COLO668 (cell line): ENCODE measurements around the gene KLHL10.
"Not testable (repeated sequence)": the region's sequence is repeated elsewhere in the genome, so short reads cannot be mapped to it uniquely, and the experiment has no call there.

ENCODE experiments used
- DNase-seq: peaks from one replicate; lab custom pipeline; 2025; ENCODE audit not compliant: unreplicated experiment; lab: John Stamatoyannopoulos, UW

The KLHL10 gene

DNA sequence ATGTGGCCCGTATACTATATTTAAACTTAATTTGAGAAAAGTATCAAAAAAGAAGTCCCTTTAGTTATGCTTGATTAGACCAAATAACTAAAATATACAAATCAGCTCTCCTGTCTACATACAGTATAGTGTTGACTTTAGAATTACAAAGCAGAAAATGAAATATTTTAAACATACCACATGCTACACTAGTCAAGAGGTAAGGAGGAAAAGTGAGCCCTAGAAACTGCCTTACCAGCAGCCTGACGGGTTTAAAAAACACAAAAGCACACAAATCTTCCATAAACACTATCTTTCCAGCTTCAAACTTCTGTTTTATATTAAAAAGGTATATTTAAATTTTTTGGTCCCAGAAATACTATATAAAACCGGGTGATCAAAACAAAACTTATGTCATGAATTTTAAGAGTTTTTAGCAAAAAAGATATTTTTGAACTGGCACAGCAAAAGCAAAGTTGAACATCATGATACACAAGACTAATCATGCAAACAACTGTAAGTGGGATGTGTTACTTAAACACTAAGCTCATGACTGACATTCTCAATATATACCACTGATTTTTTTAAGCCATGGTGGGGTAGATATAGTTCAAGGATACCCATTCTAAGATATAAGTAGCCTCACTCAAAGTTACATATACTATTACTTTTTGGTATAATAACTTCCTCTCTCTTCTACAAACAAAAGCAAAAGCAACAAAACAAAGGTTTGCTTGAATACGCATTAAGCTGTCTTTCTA lies 11.8 kb downstream of the KLHL10 start:
- no peak for DNase-seq

- DNase-seq: not testable (repeated sequence)
Measured at GRCh38 chr17:41851382-41851781, 13.8 kb downstream of the KLHL10 start.

DNA sequence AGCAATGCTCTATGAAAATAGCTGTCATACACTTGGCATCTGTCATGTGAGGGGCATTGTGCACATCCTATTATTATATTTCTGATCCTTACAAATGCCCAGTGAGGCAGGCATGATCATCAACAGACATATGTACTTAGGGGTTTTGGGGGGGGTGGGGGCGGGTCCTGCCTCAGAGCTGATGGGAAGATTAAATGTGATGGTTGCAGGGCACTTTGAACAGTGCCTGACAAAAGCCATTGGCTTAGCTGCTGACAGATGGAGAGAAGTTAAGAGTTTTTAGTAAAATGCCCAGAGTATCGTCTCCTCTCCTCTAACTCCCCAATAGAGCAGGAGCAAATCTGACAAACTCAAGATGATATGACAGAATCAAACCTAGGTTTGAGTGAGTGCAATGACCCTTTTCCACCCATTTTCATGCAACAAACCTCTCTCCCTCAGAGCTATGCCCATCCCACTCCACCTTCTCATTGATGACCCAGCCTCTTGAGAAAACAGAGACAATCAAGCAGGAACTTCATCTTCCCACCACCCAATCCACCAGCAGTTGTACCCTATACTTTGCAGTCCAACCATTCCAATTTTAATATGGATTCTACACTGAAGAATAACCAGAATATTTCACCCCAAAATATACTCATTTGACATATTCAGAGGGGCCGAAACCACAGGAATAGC lies 22.8 kb downstream of the KLHL10 start:
- no peak for DNase-seq

- no peak for DNase-seq
Measured at GRCh38 chr17:41863074-41863848, 25.6 kb downstream of the KLHL10 start.

DNA sequence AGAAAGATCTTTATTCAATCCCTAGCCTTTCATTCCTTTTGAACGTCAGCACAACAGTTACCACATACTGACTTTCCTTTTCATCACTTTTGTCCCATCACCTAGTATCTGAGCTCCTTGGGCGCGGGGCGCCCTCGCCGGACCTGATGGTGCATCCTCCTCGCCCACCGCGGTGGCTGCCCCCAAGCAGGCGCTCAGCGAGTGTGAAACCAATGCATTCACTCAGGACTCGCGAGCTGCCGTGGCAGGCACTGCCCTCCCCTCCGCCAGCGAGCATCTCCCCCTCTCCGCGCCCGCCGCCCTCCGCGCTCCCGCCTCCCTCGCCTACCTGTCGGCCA lies 26.8 kb downstream of the KLHL10 start:
- DNase-seq: no peak

- peak; percentile 88 for DNase-seq
Measured at GRCh38 chr17:41864836-41865595, 27.4 kb downstream of the KLHL10 start, which contains the start of gene KLHL11. Gene KLHL11, minus strand, starts transcription at chr17:41865423. Its CDS starts 53 bp downstream, at chr17:41865370.

GRCh38 chr17:41865596-41865893 lies 27.9 kb downstream of the KLHL10 start:
- no peak for DNase-seq

DNA sequence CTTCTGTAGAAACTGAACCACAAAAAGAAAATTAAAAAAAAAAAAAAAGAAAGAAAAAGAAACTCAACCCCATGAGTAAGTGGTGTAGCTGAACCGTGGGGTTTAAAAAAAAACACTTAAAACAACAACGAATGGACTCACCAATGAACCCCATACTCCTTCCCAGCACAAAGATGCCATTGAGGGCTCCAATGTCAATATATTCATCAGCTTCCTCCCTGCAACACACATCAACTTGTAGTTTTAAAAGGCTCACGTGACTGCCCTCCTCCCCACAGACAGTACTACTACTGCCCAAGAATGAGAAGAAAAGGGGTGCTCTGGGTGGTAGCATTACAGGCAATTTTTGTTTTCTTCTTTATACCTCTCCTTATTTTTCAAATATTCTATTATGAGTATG lies 30.9 kb downstream of the KLHL10 start:
- DNase-seq: no peak

DNA sequence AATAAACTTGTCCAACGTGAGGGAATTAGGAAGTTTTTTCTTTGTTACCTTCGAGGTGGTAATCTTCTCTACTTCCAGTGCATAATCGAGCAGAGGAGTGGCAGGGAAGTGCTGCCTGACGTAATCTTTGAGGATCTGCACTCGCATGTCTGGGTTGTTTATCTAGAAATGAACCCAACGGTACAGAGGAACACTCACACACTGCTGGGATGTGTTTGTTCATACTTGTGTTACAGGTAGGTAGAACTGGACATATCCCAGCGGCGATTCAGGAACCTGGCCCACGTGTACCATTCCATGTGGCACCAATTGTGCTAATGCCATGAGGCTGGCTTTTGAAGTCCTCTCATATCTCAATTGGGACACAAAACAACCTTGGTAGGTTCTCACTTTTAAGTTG lies 31.8 kb downstream of the KLHL10 start:
- no peak for DNase-seq

DNA sequence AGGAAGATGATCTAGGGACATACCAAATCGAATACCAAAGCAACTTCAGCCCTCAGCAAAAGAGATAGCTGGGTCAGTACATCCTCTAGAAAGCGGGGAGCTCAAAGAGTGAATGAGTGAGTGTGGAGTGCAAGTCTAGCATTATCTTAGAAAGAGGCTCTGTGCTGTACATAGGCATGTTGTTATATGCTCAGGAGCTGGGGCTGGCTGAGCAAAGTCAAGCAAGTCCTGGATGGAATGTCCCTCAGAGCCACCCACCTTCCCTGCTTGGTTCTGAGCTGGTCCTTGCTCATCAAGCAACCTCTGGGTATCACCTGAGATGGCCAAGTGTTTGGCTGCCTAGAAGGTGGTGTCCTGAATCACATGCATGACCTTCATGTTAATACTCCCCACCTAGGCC lies 32.5 kb downstream of the KLHL10 start:
- no peak for DNase-seq

DNA sequence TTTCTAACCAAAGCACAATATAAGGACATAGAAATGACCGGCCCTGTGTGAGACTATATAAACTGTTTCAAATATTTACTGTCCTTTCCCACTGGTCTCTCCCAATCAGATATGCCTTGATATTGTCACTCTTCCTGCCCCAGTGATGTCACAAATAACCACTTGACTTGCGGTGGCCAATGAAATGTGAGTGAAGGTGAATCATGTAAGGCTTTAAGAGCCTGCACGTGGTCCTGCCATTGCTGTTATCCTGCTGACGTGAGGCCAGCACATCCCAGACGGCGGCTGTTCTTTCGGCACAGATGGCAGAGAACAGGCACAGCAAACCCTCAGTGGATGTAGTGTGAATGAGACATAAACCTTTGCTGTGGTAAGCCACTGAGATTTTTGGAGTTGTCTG lies 33.0 kb downstream of the KLHL10 start:
- no peak for DNase-seq

GRCh38 chr17:41871789-41872188 lies 34.2 kb downstream of the KLHL10 start:
- no peak for DNase-seq

GRCh38 chr17:41873559-41874292 lies 36.1 kb downstream of the KLHL10 start:
- DNase-seq: no peak

DNA sequence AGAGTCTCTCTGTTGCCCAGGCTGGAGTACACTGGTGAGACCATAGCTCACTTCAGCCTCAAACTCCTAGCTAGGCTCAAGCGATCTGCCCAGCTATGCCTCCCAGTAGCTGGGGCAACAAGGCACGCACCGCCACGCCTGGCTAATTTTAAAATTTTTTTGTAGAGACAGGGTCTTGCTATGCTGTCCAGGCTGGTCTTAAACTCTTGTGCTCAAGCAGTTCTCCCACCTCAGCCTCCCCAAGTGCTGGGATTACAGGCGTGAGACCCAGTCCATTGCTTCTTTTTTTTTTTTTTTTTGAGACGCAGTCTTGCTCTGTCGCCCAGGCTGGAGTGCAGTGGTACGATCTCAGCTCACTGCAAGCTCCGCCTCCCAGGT lies 36.7 kb downstream of the KLHL10 start:
- not testable (repeated sequence) for DNase-seq

GRCh38 chr17:41880130-41880529 lies 42.5 kb downstream of the KLHL10 start:
- no peak for DNase-seq

- DNase-seq: no peak
Measured at GRCh38 chr17:41882756-41883155, 45.1 kb downstream of the KLHL10 start.

GRCh38 chr17:41885733-41886132 lies 48.1 kb downstream of the KLHL10 start:
- DNase-seq: no peak

DNA sequence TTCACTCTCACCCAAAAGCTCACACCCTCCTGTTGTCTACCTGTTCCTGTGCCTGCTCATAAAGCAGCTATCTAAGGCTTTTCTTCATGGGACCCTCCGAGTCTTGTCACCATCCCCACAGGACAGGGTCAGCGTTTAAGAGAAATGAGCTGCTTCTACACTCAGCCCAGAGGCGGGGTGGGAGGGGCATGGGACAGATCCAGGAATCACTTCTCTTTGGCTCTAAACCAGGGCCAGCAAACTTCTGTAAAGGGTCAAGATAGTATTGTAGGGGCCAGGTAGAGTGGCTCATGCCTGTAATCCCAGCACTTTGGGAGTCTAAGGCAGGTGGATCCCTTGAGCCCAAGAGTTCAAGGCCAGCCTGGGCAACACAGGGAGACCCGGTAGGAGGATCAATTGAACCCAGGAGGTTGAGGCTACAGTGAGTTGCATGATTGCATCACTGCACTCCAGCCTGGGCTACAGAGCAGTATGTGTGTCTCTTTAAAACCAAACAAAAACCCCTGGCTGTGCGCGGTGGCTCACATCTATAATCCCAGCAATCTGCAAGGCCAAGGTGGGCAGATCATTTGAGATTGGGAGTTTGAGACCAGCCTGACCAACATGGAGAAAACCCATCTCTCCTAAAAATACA lies 50.8 kb downstream of the KLHL10 start:
- no peak for DNase-seq

DNA sequence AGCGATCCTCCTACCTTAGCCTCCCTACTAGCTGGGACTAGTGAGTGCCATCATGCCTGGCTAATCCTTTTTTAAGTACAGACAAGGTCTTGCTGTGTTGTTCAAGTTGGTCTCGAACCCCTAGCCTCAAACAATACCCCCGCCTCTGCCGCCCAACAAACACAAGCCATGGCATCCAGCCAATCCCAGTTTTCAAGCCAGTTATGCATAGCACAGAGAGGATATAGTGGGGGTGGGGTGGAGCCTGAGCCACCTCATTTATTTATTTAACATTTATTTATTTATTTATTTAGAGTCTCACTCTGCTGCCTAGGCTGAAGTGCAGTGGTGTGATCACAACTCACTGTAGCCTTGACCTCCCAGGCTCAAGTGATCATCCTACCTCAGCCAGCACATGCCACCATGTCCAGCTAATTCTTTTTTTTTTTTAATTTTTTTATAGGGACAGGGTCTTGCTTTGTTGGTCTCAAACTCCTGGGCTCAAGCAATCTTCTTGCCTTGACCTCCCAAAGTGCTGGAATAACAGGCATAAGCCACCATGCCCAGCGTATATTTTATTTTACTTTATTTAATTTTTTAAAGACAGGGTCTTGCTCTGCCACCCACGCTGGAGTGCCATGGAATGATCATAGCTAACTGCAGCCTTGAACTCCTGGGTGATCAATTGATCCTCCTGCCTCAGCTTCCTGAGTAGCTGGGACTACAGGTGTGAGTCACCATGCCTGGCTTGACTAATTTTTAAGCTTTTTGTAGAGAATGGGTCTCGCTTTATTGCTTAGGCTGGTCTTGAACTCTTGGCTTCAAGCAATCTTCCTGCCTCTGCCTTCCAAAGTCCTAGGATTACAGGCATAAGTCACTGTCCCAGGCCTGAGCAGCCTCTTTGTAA lies 53.8 kb downstream of the KLHL10 start:
- DNase-seq: no peak
